ENCODE measurements around the gene LASP1.

GRCh38 chr17:38958756-38959155, 88.9 kb downstream of the LASP1 start:
- no peak for TF ChIP-seq POLR2A (IDR thresholded peaks at IDR 0.05; ENCODE audit: low read depth, low read length)
- TF ChIP-seq, protein P1, sequence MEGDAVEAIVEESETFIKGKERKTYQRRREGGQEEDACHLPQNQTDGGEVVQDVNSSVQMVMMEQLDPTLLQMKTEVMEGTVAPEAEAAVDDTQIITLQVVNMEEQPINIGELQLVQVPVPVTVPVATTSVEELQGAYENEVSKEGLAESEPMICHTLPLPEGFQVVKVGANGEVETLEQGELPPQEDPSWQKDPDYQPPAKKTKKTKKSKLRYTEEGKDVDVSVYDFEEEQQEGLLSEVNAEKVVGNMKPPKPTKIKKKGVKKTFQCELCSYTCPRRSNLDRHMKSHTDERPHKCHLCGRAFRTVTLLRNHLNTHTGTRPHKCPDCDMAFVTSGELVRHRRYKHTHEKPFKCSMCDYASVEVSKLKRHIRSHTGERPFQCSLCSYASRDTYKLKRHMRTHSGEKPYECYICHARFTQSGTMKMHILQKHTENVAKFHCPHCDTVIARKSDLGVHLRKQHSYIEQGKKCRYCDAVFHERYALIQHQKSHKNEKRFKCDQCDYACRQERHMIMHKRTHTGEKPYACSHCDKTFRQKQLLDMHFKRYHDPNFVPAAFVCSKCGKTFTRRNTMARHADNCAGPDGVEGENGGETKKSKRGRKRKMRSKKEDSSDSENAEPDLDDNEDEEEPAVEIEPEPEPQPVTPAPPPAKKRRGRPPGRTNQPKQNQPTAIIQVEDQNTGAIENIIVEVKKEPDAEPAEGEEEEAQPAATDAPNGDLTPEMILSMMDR (conservative IDR thresholded peaks at IDR 0.05; ENCODE audit: low read depth, low read length): no peak
- TF ChIP-seq RFX5 (IDR thresholded peaks at IDR 0.05; ENCODE audit: low read depth, low read length): no peak

All from IMR-90 (cell line).